ENCODE results near the gene MAP3K3. TPM values are rescaled to one million over a fixed set of nuclear protein-coding genes. Genes with fewer than 3 reads are reported as not detected.

MAP3K3 gene
- total RNA-seq, 2 experiments from 2014 or later = 75.8 to 78.1 TPM

DNA sequence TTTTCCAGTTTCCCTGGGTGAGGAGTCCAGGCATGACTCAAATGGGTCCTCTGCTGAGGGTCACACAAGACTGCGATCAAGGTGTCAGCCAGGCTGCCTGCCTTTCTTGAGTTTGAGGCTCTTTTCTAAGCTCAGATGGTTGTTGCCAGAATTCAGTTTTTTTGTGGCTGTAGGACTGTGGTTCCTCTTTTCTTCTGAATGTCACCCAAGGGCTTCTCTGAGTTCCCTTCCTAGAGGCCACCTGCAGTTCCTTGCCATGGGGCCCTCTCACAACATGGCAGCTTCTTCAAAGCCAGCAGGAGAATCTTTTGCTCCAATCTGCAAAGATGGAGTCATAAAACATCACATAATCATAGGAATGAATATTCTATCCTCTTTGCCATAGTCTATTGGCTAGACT, 60.2 kb downstream of the MAP3K3 start:
- no peaks in the 10 kb centered on the region for H3K9me3 Mint-ChIP-seq
- CTCF ChIA-PET = interaction anchor here (1.0 kb wide), 1 partner anchor 15 kb away, joined by 3 read pairs; no protein-coding TSS in a partner anchor
- peaks cover 84% of the 10 kb centered on the region for H3K36me3 Mint-ChIP-seq (ENCODE audit: low read depth)
- TF ChIP-seq CTCF (IDR thresholded peaks at IDR 0.05) = no peak
- H3K9me3 ChIP-seq (ENCODE audit: control insufficient read depth in 1 of 2, insufficient read depth in 1 of 2, low read length in 2 of 2) = no peaks in the 10 kb centered on the region
- POLR2A ChIA-PET = interaction anchor here (1.5 to 2.7 kb wide), 3 partner anchors 11 to 28 kb away, joined by 3 to 20 read pairs (median 5); no protein-coding TSS in a partner anchor
- H3K27ac Mint-ChIP-seq = peak overlapping the region; percentile 8
- no peak overlapping the region for H3K27ac ChIP-seq (ENCODE audit: low read depth in 1 of 2, low read length in 2 of 2)
- H3K27me3 ChIP-seq (ENCODE audit: control insufficient read depth in 1 of 2, insufficient read depth in 2 of 2, low read length in 2 of 2) = no peaks in the 10 kb centered on the region
- intact Hi-C loops (cut with DNase I, micrococcal nuclease) = loop anchor here in 1 of 2 experiments (5.0 kb wide), 1 partner anchor 50 kb away; no protein-coding TSS in a partner anchor
- H3K27me3 Mint-ChIP-seq = no peaks in the 10 kb centered on the region
- no peaks in the 10 kb centered on the region for H3K4me1 Mint-ChIP-seq (ENCODE audit: low read depth)
- ATAC-seq (ENCODE audit: poor library complexity) (no peak), DNase-seq (no peak)
- no peak overlapping the region for H3K4me3 ChIP-seq (ENCODE audit: low read length)
- peaks cover 59% of the 10 kb centered on the region for H3K36me3 ChIP-seq (ENCODE audit: insufficient read depth, low read length)
- no peak overlapping the region for H3K4me3 Mint-ChIP-seq
- no peaks in the 10 kb centered on the region for H3K4me1 ChIP-seq (ENCODE audit: insufficient read depth, low read length)

DNA sequence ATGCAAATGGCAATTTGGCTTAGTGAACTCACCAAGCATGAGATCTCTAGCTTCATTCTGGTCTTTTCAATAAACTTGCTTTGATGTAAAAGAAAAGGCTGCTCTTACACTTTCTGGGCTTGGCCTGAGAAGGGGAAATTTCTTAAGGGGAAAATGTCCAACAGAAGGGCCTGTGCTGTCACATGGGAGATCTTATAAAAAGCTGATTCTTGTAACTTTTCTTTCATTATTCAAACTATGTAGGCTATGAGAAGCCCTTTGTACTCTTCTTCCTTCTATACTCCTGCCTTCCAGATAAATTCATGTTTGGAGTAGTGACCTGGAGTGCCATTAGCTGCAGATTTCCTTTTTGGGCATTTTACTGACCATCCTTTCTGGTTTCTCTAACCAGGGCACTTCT, 60.8 kb downstream of the MAP3K3 start:
- H3K27me3 Mint-ChIP-seq = no peaks in the 10 kb centered on the region
- Histone ChIP-seq H3K27me3 (ENCODE audit: control insufficient read depth in 1 of 2, insufficient read depth in 2 of 2, low read length in 2 of 2) (no peaks in the 10 kb centered on the region), H3K9me3 (ENCODE audit: control insufficient read depth in 1 of 2, insufficient read depth in 1 of 2, low read length in 2 of 2) (no peaks in the 10 kb centered on the region), H3K4me3 (ENCODE audit: low read length) (no peak overlapping the region), H3K36me3 (ENCODE audit: insufficient read depth, low read length) (peaks cover 57% of the 10 kb centered on the region), H3K27ac (ENCODE audit: low read depth in 1 of 2, low read length in 2 of 2) (no peak overlapping the region), H3K4me1 (ENCODE audit: insufficient read depth, low read length) (no peaks in the 10 kb centered on the region)
- ChIA-PET CTCF (interaction anchor here (1.0 kb wide), 1 partner anchor 14 kb away, joined by 3 read pairs; no protein-coding TSS in a partner anchor), POLR2A (interaction anchor here (1.5 to 2.7 kb wide), 3 partner anchors 11 to 28 kb away, joined by 3 to 20 read pairs (median 5); no protein-coding TSS in a partner anchor)
- intact Hi-C loops (cut with DNase I, micrococcal nuclease) = loop anchor here in 1 of 2 experiments (5.0 kb wide), 1 partner anchor 51 kb away; no protein-coding TSS in a partner anchor
- no peak for TF ChIP-seq CTCF (IDR thresholded peaks at IDR 0.05)
- H3K4me3 Mint-ChIP-seq = no peak overlapping the region
- no peak for ATAC-seq (ENCODE audit: poor library complexity)
- peak overlapping the region; percentile 8 for H3K27ac Mint-ChIP-seq
- H3K36me3 Mint-ChIP-seq (ENCODE audit: low read depth) = peaks cover 81% of the 10 kb centered on the region
- DNase-seq = no peak
- H3K4me1 Mint-ChIP-seq (ENCODE audit: low read depth) = no peaks in the 10 kb centered on the region
- no peaks in the 10 kb centered on the region for H3K9me3 Mint-ChIP-seq

DNA sequence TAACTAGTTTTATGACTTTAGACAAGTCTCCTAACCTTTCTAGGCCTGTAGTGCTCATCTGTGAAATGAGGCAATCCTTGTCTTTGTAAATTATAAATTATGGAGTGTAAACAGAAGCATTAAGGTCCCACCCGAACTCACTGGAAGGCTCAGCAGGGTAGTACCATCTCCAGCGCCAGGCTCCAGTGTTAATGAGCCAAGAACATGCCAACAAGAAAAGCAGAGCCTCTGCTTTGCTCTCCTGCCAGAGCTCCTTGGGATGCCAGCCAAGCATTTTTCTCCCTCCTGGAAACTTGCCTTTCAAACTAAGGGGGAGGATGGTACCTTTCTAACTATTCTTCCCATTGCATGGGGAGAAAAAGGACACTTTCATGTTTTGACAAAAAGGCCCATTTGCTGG, 62.8 kb downstream of the MAP3K3 start:
- H3K4me3 Mint-ChIP-seq = no peak overlapping the region
- H3K27me3 Mint-ChIP-seq = no peaks in the 10 kb centered on the region
- Histone ChIP-seq H3K4me1 (ENCODE audit: insufficient read depth, low read length) (no peaks in the 10 kb centered on the region), H3K27me3 (ENCODE audit: control insufficient read depth in 1 of 2, insufficient read depth in 2 of 2, low read length in 2 of 2) (no peaks in the 10 kb centered on the region), H3K36me3 (ENCODE audit: insufficient read depth, low read length) (peaks cover 70% of the 10 kb centered on the region), H3K27ac (ENCODE audit: low read depth in 1 of 2, low read length in 2 of 2) (no peak overlapping the region), H3K9me3 (ENCODE audit: control insufficient read depth in 1 of 2, insufficient read depth in 1 of 2, low read length in 2 of 2) (no peaks in the 10 kb centered on the region), H3K4me3 (ENCODE audit: low read length) (no peak overlapping the region)
- no peak for ATAC-seq (ENCODE audit: poor library complexity)
- TF ChIP-seq CTCF (IDR thresholded peaks at IDR 0.05) = no peak
- no peak for DNase-seq
- intact Hi-C loops (cut with DNase I, micrococcal nuclease) = no loop called here
- H3K9me3 Mint-ChIP-seq = no peaks in the 10 kb centered on the region
- ChIA-PET CTCF (interaction anchor here (1.9 kb wide), 1 partner anchor 25 kb away, joined by 5 read pairs; no protein-coding TSS in a partner anchor), POLR2A (interaction anchor here (1.5 to 3.1 kb wide), 2 partner anchors 9 to 16 kb away, joined by 4 to 22 read pairs; no protein-coding TSS in a partner anchor)
- H3K36me3 Mint-ChIP-seq (ENCODE audit: low read depth) = peaks cover 82% of the 10 kb centered on the region
- no peak overlapping the region for H3K27ac Mint-ChIP-seq
- H3K4me1 Mint-ChIP-seq (ENCODE audit: low read depth) = no peaks in the 10 kb centered on the region

All from CD4-positive, alpha-beta T cell (primary cell).